Smooth muscle cell (in vitro differentiated cells): ENCODE measurements around the gene FCAR. TPM values are rescaled to one million over a fixed set of nuclear protein-coding genes. Genes with fewer than 3 reads are reported as not detected.
"Not testable (repeated sequence)": the region's sequence is repeated elsewhere in the genome, so short reads cannot be mapped to it uniquely, and the experiment has no call there.

Experiments used
- DNase-seq: peaks from one replicate; lab custom pipeline; 2025; ENCODE audit not compliant: unreplicated experiment; lab: John Stamatoyannopoulos, UW
- H2AFZ ChIP-seq: fragments of 200-600 bp; sonication (generic); 2 replicates; pipeline ENCODE4 v1.6.0; 2016; ENCODE audit warnings: antibody characterized with exemption, low read depth, mild to moderate bottlenecking
- H3F3A ChIP-seq: fragments of 200-600 bp; sonication (generic); 2 replicates; pipeline ENCODE4 v1.6.0; 2017; ENCODE audit warnings: antibody characterized with exemption, low read depth
- H3K27ac ChIP-seq: fragments of 200-600 bp; sonication (generic); 2 replicates; pipeline ENCODE4 v1.5.1; 2016; ENCODE audit warnings: low read depth, mild to moderate bottlenecking
- H3K27me3 ChIP-seq: fragments of 200-600 bp; sonication (generic); 2 replicates; pipeline ENCODE4 v1.6.1; 2016; ENCODE audit warnings: low read depth, mild to moderate bottlenecking
- H3K36me3 ChIP-seq: fragments of 200-600 bp; sonication (generic); 2 replicates; pipeline ENCODE4 v1.5.1; 2016; ENCODE audit warnings: low read depth
- H3K4me1 ChIP-seq: fragments of 200-600 bp; sonication (generic); 2 replicates; pipeline ENCODE4 v1.5.1; 2016; ENCODE audit warnings: low read depth
- H3K4me2 ChIP-seq: fragments of 200-600 bp; sonication (generic); 2 replicates; pipeline ENCODE4 v1.6.0; 2016; ENCODE audit warnings: mild to moderate bottlenecking
- H3K4me3 ChIP-seq: fragments of 200-600 bp; sonication (generic); 2 replicates; pipeline ENCODE4 v1.5.1; 2016; ENCODE audit warnings: mild to moderate bottlenecking
- H3K79me2 ChIP-seq: fragments of 200-600 bp; sonication (generic); 2 replicates; pipeline ENCODE4 v1.6.0; 2016; ENCODE audit warnings: low read depth, mild to moderate bottlenecking
- H3K9ac ChIP-seq: fragments of 200-600 bp; sonication (generic); 2 replicates; pipeline ENCODE4 v1.6.0; 2016; ENCODE audit warnings: low read depth
- H3K9me3 ChIP-seq: fragments of 200-600 bp; sonication (generic); replicated peaks from 2 replicates; pipeline ENCODE4 v1.5.1; 2016; ENCODE audit warnings: low read depth
- H4K20me1 ChIP-seq: fragments of 200-600 bp; sonication (generic); 2 replicates; pipeline ENCODE4 v1.6.0; 2016; ENCODE audit warnings: low read depth
- WGBS: methylation state at CpG from one replicate; pipeline ENCODE4 v1.1.7; 2016; ENCODE audit warnings: low lambda C conversion rate; 5-methylcytosine and 5-hydroxymethylcytosine counted together
- polyA plus RNA-seq: library from polyadenylated mRNA; unstranded; fragments of >200 nt; fragmentation: Nextera tagmentation; extraction: Ambion mirVana; gene quantifications from 2 replicates; pipeline ENCODE4 v1.2.1, GENCODE V29; 2016
- total RNA-seq: library from RNA; depleted of rRNA; stranded (reverse); fragments of >200 nt; gene quantifications from 2 replicates; pipeline ENCODE4 v1.2.3, GENCODE V29; 2014
- TF ChIP-seq, protein P1 (sequence below): fragments of 200-600 bp; sonication (generic); IDR thresholded peaks from 2 replicates; pipeline ENCODE4 v1.5.1; 2017; ENCODE audit warnings: borderline replicate concordance, mild to moderate bottlenecking, antibody characterized with exemption; ENCODE audit not compliant: insufficient read depth, poor library complexity, severe bottlenecking

The FCAR gene
- total and polyA plus RNA-seq, 2 experiments from 2014 or later, result not detected

DNA sequence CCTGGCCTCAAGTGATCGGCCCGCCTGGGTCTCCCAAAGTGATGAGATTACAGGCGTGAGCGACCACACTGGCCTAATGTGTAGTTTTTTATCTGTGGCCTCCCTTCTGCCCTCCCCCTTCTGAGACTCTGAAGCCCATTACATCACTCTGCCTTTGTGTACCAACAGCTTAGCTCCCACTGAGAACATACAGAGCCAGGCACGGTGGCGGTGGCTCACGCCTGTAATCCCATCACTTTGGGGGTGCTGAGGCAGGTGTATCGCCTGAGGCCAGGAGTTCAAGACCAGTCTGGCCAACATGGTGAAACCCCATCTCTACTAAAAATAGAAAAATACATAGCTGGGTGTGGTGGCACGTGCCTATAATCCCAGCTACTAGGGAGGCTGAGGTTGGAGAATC is 44.5 kb downstream of the FCAR start:
- Histone ChIP-seq H2AFZ (no peak overlapping the region), H3K9me3 (no peaks in the 10 kb centered on the region), H3K4me2 (no peak overlapping the region), H3K4me1 (no peaks in the 10 kb centered on the region), H3K27ac (no peak overlapping the region), H3F3A (no peaks in the 10 kb centered on the region), H4K20me1 (no peaks in the 10 kb centered on the region), H3K9ac (no peak overlapping the region), H3K4me3 (no peak overlapping the region), H3K36me3 (no peaks in the 10 kb centered on the region), H3K79me2 (no peaks in the 10 kb centered on the region), H3K27me3 (no peaks in the 10 kb centered on the region)
- TF ChIP-seq, protein P1, sequence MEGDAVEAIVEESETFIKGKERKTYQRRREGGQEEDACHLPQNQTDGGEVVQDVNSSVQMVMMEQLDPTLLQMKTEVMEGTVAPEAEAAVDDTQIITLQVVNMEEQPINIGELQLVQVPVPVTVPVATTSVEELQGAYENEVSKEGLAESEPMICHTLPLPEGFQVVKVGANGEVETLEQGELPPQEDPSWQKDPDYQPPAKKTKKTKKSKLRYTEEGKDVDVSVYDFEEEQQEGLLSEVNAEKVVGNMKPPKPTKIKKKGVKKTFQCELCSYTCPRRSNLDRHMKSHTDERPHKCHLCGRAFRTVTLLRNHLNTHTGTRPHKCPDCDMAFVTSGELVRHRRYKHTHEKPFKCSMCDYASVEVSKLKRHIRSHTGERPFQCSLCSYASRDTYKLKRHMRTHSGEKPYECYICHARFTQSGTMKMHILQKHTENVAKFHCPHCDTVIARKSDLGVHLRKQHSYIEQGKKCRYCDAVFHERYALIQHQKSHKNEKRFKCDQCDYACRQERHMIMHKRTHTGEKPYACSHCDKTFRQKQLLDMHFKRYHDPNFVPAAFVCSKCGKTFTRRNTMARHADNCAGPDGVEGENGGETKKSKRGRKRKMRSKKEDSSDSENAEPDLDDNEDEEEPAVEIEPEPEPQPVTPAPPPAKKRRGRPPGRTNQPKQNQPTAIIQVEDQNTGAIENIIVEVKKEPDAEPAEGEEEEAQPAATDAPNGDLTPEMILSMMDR, result no peak
- no peak for DNase-seq
- 93% methylated on average over 9 of the region's 9 CpGs for WGBS

DNA sequence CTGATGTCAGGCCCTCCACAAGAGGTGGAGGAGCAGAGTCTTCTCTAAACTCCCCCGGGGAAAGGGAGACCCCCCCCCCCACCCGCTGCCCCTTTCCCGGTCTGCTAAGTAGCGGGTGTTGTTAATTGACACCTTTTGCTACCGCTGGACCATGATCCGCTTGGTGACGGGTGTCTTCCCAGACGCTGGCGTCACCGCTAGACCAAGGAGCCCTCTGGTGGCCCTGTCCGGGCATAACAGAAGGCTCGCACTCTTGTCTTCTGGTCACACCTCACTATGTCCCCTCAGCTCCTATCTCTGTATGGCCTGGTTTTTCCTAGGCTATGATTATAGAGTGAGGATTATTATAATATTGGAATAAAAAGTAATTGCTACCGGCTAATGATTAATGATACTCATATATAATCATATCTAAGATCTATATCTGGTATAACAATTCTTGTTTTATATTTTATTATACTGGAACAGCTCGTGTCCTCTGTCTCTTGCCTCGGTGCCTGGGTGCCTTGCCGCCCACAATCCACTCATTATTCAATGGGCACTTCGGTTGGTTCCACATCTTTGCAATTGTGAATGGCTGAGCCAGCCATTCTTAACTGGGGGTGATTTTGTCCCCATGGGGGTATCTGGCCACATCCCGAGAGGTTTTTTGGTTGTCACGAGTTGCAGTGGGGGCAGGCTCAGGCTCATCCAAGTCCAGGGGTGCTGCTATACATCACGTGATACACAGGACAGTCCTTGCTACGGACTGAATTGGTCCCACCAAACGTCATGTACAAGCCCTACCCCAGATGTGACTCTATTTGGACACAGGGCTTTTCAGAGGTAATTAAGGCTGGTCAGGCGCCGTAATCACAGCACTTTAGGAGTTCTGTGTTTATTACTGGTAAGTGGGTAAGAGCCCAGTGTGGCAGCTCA is 45.9 kb downstream of the FCAR start:
- not testable (repeated sequence) for H3K9ac ChIP-seq, H3F3A ChIP-seq, H3K36me3 ChIP-seq, H3K27ac ChIP-seq, DNase-seq, H3K4me2 ChIP-seq, H2AFZ ChIP-seq, H3K9me3 ChIP-seq, H3K27me3 ChIP-seq, H3K4me1 ChIP-seq, H3K79me2 ChIP-seq, H3K4me3 ChIP-seq, H4K20me1 ChIP-seq
- 50% methylated on average over 19 of the region's 24 CpGs for WGBS
- TF ChIP-seq, protein P1, result peak; percentile 37

DNA sequence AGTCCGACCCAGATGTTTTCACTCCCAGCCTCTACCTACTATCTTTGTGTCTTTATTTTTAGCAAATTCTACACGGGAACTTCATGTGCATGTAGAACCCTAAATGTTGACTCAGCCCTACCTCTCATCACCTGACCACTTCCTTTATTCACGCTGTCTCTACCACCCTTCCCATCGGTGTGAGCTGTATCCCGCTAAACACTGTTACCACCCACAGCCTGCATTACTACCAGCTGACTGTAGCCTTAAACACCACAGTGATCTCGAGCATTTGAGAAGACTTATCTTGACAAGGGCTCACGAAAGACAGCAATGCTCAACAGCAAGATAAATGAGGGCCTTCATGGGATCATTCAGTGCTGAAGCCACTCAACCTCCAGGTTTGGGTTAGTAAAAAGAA is 47.0 kb downstream of the FCAR start:
- WGBS, result 61% methylated on average over 7 of the region's 7 CpGs
- Histone ChIP-seq H3K36me3 (no peaks in the 10 kb centered on the region), H3K4me1 (no peaks in the 10 kb centered on the region), H3F3A (no peaks in the 10 kb centered on the region), H3K9ac (no peak overlapping the region), H3K27me3 (no peaks in the 10 kb centered on the region), H3K4me3 (no peak overlapping the region), H4K20me1 (no peaks in the 10 kb centered on the region), H3K27ac (no peak overlapping the region), H3K4me2 (no peak overlapping the region), H3K9me3 (no peaks in the 10 kb centered on the region), H2AFZ (no peak overlapping the region), H3K79me2 (no peaks in the 10 kb centered on the region)
- TF ChIP-seq, protein P1, result no peak
- no peak for DNase-seq

DNA sequence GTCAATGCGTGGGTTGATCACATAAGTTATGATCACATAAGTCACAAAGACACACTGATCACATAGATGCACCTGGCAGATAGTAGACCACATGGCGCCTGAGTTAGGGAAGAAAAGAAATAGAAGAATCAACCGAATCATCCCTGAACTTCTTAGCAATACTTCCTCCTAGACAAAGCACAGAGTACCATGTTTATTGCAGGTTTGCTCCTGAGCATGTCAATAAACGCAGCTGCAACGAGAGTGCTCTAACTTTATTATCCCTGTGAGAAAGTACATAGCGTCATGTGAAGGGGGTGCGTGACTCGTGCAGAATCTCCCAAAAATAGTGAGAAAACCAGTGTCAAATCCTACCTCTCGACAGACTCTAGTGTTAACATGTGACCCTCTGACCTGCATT is 49.2 kb downstream of the FCAR start:
- Histone ChIP-seq H3K4me3 (no peak overlapping the region), H3F3A (no peaks in the 10 kb centered on the region), H4K20me1 (no peaks in the 10 kb centered on the region), H3K4me1 (no peaks in the 10 kb centered on the region), H3K79me2 (no peaks in the 10 kb centered on the region), H3K27ac (no peak overlapping the region), H3K27me3 (no peaks in the 10 kb centered on the region), H3K4me2 (no peak overlapping the region), H3K36me3 (no peaks in the 10 kb centered on the region), H3K9me3 (no peaks in the 10 kb centered on the region), H3K9ac (no peak overlapping the region), H2AFZ (no peak overlapping the region)
- 94% methylated on average over 9 of the region's 9 CpGs for WGBS
- TF ChIP-seq, protein P1, result no peak
- no peak for DNase-seq
